Stomach (tissue), 4 donors: Measurements from ENCODE around the gene SMAD4.

ENCODE experiments used
- EP300 ChIP-seq: sonication (generic); formaldehyde crosslinking; IDR thresholded peaks from one replicate; pipeline ENCODE4 v1.6.1; 2017; ENCODE audit warnings: antibody characterized with exemption
- POLR2A ChIP-seq, 4 donors: fragments of 450-650 bp; IDR thresholded peaks; one replicate each; pipeline ENCODE4 v1.6.1; 2016; ENCODE audit warnings: antibody characterized with exemption in 4 of 4, control low read depth in 2 of 4, mild to moderate bottlenecking in 1 of 4, moderate library complexity in 1 of 4
- POLR2AphosphoS5 ChIP-seq, 3 donors: sonication (generic); formaldehyde crosslinking; IDR thresholded peaks; one replicate each; pipeline ENCODE4 v1.6.1; 2016; ENCODE audit warnings: antibody characterized with exemption in 3 of 3
- TF ChIP-seq, protein P1 (sequence below), 7 experiments: fragments of 450-650 bp in 4 of 7; fragments of 200-600 bp in 3 of 7; sonication (generic) in 3 of 7; IDR thresholded peaks; one replicate each; pipeline ENCODE4 v1.5.1; 2016 to 2019; ENCODE audit warnings: antibody characterized with exemption in 7 of 7, control low read depth in 2 of 7, mild to moderate bottlenecking in 1 of 7

DNA sequence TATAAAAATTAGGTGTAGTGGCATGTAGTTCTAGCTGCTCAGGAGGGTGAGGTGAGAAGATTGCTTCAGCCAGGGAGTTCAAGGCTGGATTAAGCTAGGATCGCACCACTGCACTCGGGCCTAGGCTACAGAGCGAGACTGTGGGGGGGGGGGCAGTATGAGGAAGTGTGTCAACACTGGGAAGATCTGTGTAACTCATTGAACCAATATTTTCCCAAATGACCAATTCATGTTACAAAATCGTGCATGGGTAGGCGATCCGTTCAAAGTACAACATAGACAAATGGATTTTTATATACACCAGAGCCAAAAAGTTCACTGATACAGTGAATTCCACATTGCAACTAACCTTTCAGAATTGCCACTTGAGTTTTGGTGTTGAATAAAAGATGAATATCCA lies 8.1 kb downstream of the SMAD4 start:
- no peak for TF ChIP-seq POLR2A (IDR thresholded peaks at IDR 0.05)
- no peak for TF ChIP-seq POLR2AphosphoS5 (IDR thresholded peaks at IDR 0.05)
- TF ChIP-seq, protein P1, sequence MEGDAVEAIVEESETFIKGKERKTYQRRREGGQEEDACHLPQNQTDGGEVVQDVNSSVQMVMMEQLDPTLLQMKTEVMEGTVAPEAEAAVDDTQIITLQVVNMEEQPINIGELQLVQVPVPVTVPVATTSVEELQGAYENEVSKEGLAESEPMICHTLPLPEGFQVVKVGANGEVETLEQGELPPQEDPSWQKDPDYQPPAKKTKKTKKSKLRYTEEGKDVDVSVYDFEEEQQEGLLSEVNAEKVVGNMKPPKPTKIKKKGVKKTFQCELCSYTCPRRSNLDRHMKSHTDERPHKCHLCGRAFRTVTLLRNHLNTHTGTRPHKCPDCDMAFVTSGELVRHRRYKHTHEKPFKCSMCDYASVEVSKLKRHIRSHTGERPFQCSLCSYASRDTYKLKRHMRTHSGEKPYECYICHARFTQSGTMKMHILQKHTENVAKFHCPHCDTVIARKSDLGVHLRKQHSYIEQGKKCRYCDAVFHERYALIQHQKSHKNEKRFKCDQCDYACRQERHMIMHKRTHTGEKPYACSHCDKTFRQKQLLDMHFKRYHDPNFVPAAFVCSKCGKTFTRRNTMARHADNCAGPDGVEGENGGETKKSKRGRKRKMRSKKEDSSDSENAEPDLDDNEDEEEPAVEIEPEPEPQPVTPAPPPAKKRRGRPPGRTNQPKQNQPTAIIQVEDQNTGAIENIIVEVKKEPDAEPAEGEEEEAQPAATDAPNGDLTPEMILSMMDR (IDR thresholded peaks at IDR 0.05) = no peak
- TF ChIP-seq EP300 = no peak
